Heart left ventricle (tissue), 16 donors: Measurements from ENCODE around the gene TTLL13. TPM values are rescaled to one million over a fixed set of nuclear protein-coding genes. Genes with fewer than 3 reads are reported as not detected.

Experiments used
- ATAC-seq, 4 donors: fragments of 200-7000 bp; cut with Tn5 transposase; one replicate each; pipeline ENCODE4 v1.9.1; 2020 to 2022; ENCODE audit warnings: moderate library complexity in 4 of 4, mild to moderate bottlenecking in 3 of 4, moderate number of reproducible peaks in 1 of 4
- DNase-seq, 5 donors: peaks; one replicate each; pipeline ENCODE4 v3.0.0-alpha.2; 2020
- H3K27ac ChIP-seq, 12 donors: fragments of 200-600 bp; sonication (generic) in 4 of 12; one replicate each; pipeline versions ENCODE4 v1.5.0 to v1.8.0; 2016 to 2022; ENCODE audit warnings: mild to moderate bottlenecking in 2 of 12
- H3K27me3 ChIP-seq, 9 donors: fragments of 200-600 bp; sonication (generic) in 2 of 9; one replicate each; pipeline versions ENCODE4 v1.5.1 to v1.8.0; 2016 to 2022; ENCODE audit warnings: mild to moderate bottlenecking in 3 of 9
- H3K36me3 ChIP-seq, 9 donors: fragments of 200-600 bp; sonication (generic) in 2 of 9; one replicate each; pipeline versions ENCODE4 v1.5.0 to v1.8.0; 2018 to 2022; ENCODE audit warnings: mild to moderate bottlenecking in 2 of 9
- H3K4me1 ChIP-seq, 12 donors: fragments of 200-600 bp; sonication (generic) in 4 of 12; one replicate each; pipeline versions ENCODE4 v1.5.0 to v1.8.0; 2016 to 2022; ENCODE audit warnings: mild to moderate bottlenecking in 3 of 12
- H3K4me3 ChIP-seq, 12 donors: fragments of 200-600 bp; sonication (generic) in 4 of 12; one replicate each; pipeline versions ENCODE4 v1.5.0 to v1.8.0; 2017 to 2022; ENCODE audit warnings: mild to moderate bottlenecking in 9 of 12, moderate library complexity in 4 of 12
- H3K9me3 ChIP-seq, 12 donors: fragments of 200-600 bp; sonication (generic) in 4 of 12; one replicate each; pipeline versions ENCODE4 v1.5.0 to v1.8.0; 2016 to 2022; ENCODE audit warnings: mild to moderate bottlenecking in 1 of 12
- POLR2A ChIP-seq, 2 donors: fragments of 450-650 bp; IDR thresholded peaks; one replicate each; pipeline ENCODE4 v1.6.1; 2017; ENCODE audit warnings: antibody characterized with exemption in 2 of 2, mild to moderate bottlenecking in 2 of 2, moderate library complexity in 2 of 2
- WGBS, 4 donors: extraction: QIAGEN DNeasy Blood & Tissue Kit in 2 of 4; methylation state at CpG; one replicate each; pipeline versions ENCODE4 v1.1.5 to v1.1.7; 2013 to 2018; 5-methylcytosine and 5-hydroxymethylcytosine counted together
- intact Hi-C, 10 donors: fragments of 100-400 bp; cut with DNase I; formaldehyde crosslinking; loops; one replicate each; pipeline versions ENCODE4 v1.11.1 to v1.14.2; 2022
- polyA plus RNA-seq, 2 donors: library from polyadenylated mRNA; stranded (reverse); fragments of 200-250 nt; gene quantifications; one replicate each; pipeline ENCODE4 v1.2.3, GENCODE V29; 2013
- total RNA-seq, 9 donors: library from RNA; depleted of rRNA in 2 of 9; stranded (reverse); fragments of >200 nt in 2 of 9; fragmentation: NEBNext Ultra II Directional in 3 of 9; extraction: Animal tissue kit (Norgen Biotek cat#: 25700) in 3 of 9; gene quantifications; one replicate each; pipeline versions ENCODE4 v1.1.0 to v1.2.4, GENCODE V29; 2016 to 2023
- TF ChIP-seq, protein P1 (sequence below), 12 donors: fragments of 200-600 bp; sonication (generic) in 4 of 12; IDR thresholded peaks; one replicate each; pipeline versions ENCODE4 v1.5.0 to v1.8.0; 2018 to 2022; ENCODE audit warnings: antibody characterized with exemption in 12 of 12, mild to moderate bottlenecking in 5 of 12
- donor health status: ischemic (EF 13 %, LVEDD 7.1; RV severe dilation, severe dysfunction).
- donor health status: healthy with polysubstance abuse.
- donor health status: DM: no; HTN: yes; CAD: no.
- donor health status: DM: no; HTN: no; CAD: no.
- donor health status: ischemic (EF 25% LVEDD 6.9; RV normal size, moderate dysfunction).
- donor health status: ischemic (EF 25% LVEDD 5.7; RV mildly dilated, moderate dysfunction).
- donor health status: healthy.
- donor health status: DM: yes; HTN: yes; CAD: no.
- donor health status: ischemic (EF 35%, LVEDD 5.7; RV mildly dilated, moderate dysfunction).
- donor health status: nonischemic (EF 11% LVEDD 7.7; RV severe dilation, severe dysfunction).
- donor health status: DM: yes; HTN: yes; CAD: no.
- donor health status: PGD.
- donor health status: ischemic (EF 29% LVEDD 5.4; RV normal size, mild dysfunction).
- donor health status: nonischemic (EF 23%, LVEDD 6.1; RV moderate dilation, normal function).

The TTLL13 gene
- total and polyA plus RNA-seq, 11 donors, result 0.07 to 0.35 (median 0.14) TPM; not detected in 5

DNA sequence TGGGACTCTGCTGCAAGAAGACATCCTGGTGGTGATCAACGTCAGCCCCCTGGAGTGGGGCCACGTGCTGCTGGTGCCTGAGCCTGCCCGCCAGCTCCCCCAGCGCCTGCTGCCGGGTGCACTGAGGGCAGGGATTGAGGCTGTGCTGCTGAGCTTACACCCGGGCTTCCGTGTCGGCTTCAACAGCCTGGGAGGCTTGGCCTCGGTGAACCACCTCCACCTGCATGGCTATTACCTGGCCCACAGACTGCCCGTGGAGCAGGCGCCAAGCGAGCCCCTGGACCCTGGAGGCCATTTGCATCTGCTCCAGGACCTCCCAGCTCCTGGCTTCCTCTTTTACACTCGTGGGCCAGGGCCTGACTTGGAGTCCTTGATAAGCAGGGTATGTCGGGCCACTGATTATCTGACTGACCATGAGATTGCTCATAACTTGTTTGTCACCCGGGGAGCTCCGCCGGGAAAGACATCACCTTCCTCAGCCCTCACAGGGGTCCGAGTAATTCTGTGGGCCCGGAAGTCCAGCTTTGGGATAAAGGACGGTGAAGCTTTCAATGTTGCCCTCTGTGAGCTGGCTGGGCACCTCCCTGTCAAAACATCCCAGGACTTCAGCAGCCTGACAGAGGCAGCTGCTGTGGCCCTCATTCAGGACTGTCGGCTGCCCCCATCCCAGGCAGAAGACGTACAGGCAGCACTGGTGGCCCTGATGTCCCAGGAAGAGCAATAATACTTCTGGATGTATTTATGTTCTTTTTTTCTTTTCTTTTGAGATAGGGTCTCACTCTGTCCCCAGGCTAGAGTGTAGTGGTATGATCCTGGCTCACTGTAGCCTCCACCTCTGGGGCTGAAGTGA, 7.8 kb upstream of the TTLL13 start:
- WGBS, 4 donors, result 43 to 63% (median 49%) methylated on average over 11 to 22 of the region's 22 CpGs
- peak in 1 of 5 donors; percentile 56 for DNase-seq
- Histone ChIP-seq H3K4me3 (no peak overlapping the region), H3K9me3 (no peaks in the 10 kb centered on the region), H3K27me3 (no peaks in the 10 kb centered on the region), H3K27ac (peak overlapping the region in 6 of 12 donors; percentile 9 to 52 (median 38)), H3K36me3 (peaks cover 0 to 56% (median 35%) of the 10 kb centered on the region in 9 donors), H3K4me1 (peaks cover 0 to 13% (median 0%) of the 10 kb centered on the region in 12 donors)
- no peak for TF ChIP-seq POLR2A (IDR thresholded peaks at IDR 0.05)
- TF ChIP-seq, protein P1, sequence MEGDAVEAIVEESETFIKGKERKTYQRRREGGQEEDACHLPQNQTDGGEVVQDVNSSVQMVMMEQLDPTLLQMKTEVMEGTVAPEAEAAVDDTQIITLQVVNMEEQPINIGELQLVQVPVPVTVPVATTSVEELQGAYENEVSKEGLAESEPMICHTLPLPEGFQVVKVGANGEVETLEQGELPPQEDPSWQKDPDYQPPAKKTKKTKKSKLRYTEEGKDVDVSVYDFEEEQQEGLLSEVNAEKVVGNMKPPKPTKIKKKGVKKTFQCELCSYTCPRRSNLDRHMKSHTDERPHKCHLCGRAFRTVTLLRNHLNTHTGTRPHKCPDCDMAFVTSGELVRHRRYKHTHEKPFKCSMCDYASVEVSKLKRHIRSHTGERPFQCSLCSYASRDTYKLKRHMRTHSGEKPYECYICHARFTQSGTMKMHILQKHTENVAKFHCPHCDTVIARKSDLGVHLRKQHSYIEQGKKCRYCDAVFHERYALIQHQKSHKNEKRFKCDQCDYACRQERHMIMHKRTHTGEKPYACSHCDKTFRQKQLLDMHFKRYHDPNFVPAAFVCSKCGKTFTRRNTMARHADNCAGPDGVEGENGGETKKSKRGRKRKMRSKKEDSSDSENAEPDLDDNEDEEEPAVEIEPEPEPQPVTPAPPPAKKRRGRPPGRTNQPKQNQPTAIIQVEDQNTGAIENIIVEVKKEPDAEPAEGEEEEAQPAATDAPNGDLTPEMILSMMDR (IDR thresholded peaks at IDR 0.05), result peak in 1 of 12 donors; percentile 5
- peak; percentile 69 to 82 (median 78) for ATAC-seq
- intact Hi-C loops, result no loop called here

DNA sequence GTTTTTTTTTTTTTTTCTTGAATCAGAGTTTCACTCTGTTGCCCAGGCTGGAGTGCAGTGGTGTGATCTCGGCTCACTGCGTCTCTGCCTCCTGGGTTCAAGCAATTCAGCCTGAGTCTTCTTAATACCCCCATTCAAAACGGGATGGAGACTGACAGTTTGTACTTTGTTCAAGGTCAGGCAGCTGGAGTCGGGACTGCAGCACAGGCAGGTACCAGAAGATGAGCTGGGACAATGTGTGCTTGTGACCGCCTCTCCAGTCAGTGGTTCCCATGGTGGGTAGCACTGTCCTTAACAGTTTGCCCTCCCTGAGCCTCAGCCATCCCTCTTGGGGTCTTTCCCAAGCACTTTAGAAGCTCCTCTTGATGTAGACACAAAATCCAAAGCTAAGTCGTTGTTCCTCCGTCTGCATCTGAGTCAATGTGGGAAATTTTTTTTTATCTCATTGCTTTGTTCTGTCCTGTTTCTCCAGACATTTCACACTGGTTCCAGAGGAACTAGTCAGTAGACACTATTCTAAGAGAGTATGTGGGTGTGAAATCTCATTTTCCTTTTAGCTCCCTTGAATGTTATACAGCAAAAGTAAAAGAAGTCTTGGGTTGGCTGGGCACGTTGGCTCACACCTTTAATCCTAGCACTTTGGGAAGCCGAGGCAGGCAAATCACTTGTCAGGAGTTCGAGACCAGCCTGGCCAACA, 5.3 kb upstream of the TTLL13 start:
- DNase-seq, result no peak
- ATAC-seq, result no peak
- H3K4me3 ChIP-seq, result no peak overlapping the region
- H3K27ac ChIP-seq, result no peak overlapping the region
- H3K4me1 ChIP-seq, result peaks cover 0 to 23% (median 4%) of the 10 kb centered on the region in 12 donors
- peaks cover 0 to 32% (median 10%) of the 10 kb centered on the region in 9 donors for H3K36me3 ChIP-seq
- no peaks in the 10 kb centered on the region for H3K27me3 ChIP-seq
- intact Hi-C loops, result no loop called here
- no peaks in the 10 kb centered on the region for H3K9me3 ChIP-seq
- 86 to 93% (median 88%) methylated on average over 10 of the region's 10 CpGs for WGBS, 4 donors
- no peak for TF ChIP-seq POLR2A (IDR thresholded peaks at IDR 0.05)
- TF ChIP-seq, protein P1 (IDR thresholded peaks at IDR 0.05), result no peak

DNA sequence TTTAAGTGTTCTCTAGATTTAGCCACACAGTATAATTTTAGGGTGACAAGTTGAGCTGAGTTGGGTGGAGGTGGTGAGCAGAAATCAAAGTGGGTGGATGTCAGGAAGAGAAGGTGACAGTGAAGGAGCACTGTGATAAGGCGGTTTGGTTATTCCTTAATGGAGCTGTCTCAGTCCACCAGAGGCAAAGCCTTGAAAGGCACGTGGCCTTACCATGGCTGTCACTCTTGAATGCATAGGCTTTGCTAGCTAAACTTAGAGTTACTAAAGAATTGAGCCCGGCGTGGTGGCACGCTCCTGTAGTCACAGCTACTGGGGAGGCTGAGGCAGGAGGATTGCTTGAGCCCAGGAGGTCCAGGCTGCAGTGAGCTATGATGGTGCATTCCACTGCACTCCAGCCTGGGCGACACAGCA, 560 bp upstream of the TTLL13 start:
- Histone ChIP-seq H3K27me3 (no peaks in the 10 kb centered on the region), H3K4me3 (peak overlapping the region in 10 of 12 donors; percentile 45 to 94 (median 60)), H3K36me3 (no peaks in the 10 kb centered on the region), H3K4me1 (peaks cover 0 to 22% (median 11%) of the 10 kb centered on the region in 12 donors), H3K27ac (peak overlapping the region in 11 of 12 donors; percentile 22 to 81 (median 60)), H3K9me3 (no peaks in the 10 kb centered on the region)
- ATAC-seq (peak; percentile 26 to 78 (median 70)), DNase-seq (no peak)
- TF ChIP-seq, protein P1 (IDR thresholded peaks at IDR 0.05), result no peak
- intact Hi-C loops, result loop anchor here in 1 of 10 donors (1.0 kb wide), 1 partner anchor 14 kb away; the partner anchor contains the start of gene GDPGP1
- whole genome bisulfite sequencing, 4 donors, result 36 to 45% (median 40%) methylated on average over 6 of the region's 6 CpGs

GRCh38 chr15:90257776-90258175, 8.4 kb downstream of the TTLL13 start:
- Histone ChIP-seq H3K4me1 (no peaks in the 10 kb centered on the region), H3K9me3 (no peaks in the 10 kb centered on the region), H3K36me3 (no peaks in the 10 kb centered on the region), H3K27me3 (no peaks in the 10 kb centered on the region), H3K27ac (no peak overlapping the region), H3K4me3 (no peak overlapping the region)
- WGBS, 4 donors, result 76 to 97% (median 85%) methylated on average over 6 to 7 of the region's 7 CpGs
- no peak for DNase-seq
- TF ChIP-seq, protein P1 (IDR thresholded peaks at IDR 0.05), result no peak
- TF ChIP-seq POLR2A (IDR thresholded peaks at IDR 0.05), result no peak
- ATAC-seq, result no peak
- intact Hi-C loops, result no loop called here
